Astrocyte of the cerebellum (primary cell): ENCODE results near the gene CNIH1.

Experiments used
- DNase-seq: peaks from one replicate; pipeline ENCODE4 v3.0.0-alpha.2; 2011; ENCODE audit warnings: low read depth
- H3K4me3 ChIP-seq: 2 replicates; pipeline ENCODE4 v1.5.1; 2011; ENCODE audit warnings: mild to moderate bottlenecking, low read depth, low read length, moderate library complexity
- in situ Hi-C: cut with HindIII; loops from 2 replicates; pipeline ENCODE4 v1.10.0; 2017; ENCODE audit warnings: low sequenced_read_pairs
- TF ChIP-seq, protein P1 (sequence below): IDR thresholded peaks from 2 replicates; pipeline ENCODE4 v1.5.1; 2012; ENCODE audit warnings: low read length, low read depth, moderate library complexity, mild to moderate bottlenecking; ENCODE audit errors: missing control alignments

CNIH1 gene

DNA sequence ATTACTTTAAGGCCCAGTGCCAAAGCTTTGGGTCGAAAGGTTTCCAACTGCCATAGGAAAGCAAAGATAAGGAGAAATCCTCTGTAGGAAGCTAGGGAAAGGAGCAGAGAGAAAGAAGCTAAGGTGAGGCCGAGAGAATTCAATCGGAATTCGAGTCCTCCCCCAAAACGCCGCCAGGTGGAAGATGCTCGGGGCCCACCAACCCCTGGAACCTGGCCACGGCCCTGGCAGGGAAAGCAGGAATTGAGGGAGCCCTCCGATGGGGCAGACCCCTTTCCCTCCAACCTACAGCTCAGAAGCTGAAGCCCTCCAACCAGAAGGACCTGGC, 47.1 kb upstream of the CNIH1 start:
- in situ Hi-C loops, result no loop called here
- peak overlapping the region; percentile 83 for H3K4me3 ChIP-seq
- DNase-seq, result no peak
- TF ChIP-seq, protein P1, sequence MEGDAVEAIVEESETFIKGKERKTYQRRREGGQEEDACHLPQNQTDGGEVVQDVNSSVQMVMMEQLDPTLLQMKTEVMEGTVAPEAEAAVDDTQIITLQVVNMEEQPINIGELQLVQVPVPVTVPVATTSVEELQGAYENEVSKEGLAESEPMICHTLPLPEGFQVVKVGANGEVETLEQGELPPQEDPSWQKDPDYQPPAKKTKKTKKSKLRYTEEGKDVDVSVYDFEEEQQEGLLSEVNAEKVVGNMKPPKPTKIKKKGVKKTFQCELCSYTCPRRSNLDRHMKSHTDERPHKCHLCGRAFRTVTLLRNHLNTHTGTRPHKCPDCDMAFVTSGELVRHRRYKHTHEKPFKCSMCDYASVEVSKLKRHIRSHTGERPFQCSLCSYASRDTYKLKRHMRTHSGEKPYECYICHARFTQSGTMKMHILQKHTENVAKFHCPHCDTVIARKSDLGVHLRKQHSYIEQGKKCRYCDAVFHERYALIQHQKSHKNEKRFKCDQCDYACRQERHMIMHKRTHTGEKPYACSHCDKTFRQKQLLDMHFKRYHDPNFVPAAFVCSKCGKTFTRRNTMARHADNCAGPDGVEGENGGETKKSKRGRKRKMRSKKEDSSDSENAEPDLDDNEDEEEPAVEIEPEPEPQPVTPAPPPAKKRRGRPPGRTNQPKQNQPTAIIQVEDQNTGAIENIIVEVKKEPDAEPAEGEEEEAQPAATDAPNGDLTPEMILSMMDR, result peak; percentile 11

DNA sequence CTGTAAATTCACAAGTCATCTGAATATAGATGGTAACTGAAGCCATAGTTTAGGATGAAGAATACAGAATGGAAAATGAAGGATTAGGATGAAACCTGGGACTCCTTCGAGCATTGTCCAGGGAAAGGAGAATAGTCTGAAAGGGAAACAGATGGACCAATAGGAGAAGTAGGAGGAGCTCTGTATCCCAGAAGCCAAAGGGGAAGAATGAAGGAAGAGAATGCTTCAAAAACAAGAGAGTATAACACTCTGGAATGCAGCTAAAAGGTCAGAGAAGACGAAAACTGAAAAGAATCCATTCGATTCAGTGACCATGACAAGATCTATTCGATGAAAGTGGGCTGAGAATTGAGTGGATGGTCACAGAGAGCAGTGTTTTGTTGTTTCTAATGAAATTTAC, 46.6 kb upstream of the CNIH1 start:
- H3K4me3 ChIP-seq, result peak overlapping the region; percentile 83
- in situ Hi-C loops, result no loop called here
- DNase-seq, result no peak
- TF ChIP-seq, protein P1, result no peak

DNA sequence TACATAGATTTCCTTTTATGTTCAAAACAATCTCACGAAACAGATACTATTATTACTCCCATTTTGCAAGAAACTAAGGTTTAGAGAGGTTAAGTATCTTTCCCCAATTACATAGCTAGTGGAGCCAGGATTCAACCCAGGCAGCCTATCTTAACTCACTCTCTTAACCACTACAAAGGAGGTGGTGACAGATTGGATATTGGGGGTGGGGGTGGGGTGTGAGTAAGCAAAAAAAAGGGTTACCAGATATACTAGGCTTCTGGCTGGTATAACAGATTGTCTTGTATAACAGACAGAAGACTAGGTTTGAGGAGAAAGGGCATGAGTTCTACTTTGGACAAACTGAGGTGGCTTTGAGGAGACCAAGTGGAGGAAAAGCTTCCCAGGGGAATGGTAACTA, 45.5 kb upstream of the CNIH1 start:
- no peak for DNase-seq
- H3K4me3 ChIP-seq, result no peak overlapping the region
- in situ Hi-C loops, result no loop called here
- TF ChIP-seq, protein P1, result no peak

DNA sequence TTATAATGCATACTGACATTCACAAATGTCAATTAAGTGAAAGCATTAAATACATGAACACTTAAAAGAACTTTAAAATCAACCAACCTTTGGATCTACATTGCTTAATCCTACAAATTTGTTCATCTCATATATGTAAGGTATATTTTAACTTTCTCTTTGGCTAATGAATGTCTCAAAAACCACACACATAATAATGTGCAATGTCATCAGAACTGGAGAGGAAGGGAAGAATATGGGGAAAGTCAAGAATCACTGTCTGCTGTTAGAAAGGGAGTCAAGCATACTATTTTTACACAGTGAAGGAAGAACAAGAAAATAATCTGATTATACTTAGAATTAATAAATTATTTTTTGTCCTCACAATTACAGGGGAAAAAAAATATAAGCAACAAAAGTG, 42.7 kb upstream of the CNIH1 start:
- DNase-seq, result no peak
- in situ Hi-C loops, result no loop called here
- no peak overlapping the region for H3K4me3 ChIP-seq
- TF ChIP-seq, protein P1, result no peak

DNA sequence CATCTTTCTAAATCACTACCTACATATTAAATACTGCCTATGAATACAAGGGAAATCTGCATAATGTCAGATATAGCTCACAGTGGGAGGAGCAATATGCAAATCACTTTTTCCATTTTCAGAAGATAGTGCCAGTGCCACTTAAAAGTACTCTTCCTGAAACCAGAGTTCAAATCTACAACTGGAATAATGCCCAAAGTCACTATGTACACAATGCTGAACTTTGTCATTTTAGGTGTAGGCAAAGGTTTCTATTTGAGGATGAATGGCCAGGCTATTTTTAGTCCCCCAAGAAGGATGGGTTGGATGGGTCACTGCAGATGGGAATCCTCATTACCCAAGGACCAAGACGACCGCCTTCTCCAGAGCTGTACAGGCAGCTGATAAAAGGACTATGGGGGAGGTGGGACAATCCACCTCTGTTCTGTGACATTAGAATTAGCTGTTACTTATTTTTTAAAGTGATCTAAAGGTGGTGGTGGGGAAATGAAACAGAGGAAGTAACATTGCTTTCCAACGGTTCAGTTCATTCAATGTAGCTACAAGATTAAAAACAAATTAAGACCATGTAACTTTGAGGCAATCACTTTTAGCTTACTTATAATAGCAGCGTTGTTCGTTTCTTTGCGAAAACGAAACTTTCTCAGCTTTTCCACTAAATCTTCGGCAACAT, 42.0 kb upstream of the CNIH1 start:
- no peak overlapping the region for H3K4me3 ChIP-seq
- in situ Hi-C loops, result no loop called here
- TF ChIP-seq, protein P1, result no peak
- DNase-seq, result no peak

DNA sequence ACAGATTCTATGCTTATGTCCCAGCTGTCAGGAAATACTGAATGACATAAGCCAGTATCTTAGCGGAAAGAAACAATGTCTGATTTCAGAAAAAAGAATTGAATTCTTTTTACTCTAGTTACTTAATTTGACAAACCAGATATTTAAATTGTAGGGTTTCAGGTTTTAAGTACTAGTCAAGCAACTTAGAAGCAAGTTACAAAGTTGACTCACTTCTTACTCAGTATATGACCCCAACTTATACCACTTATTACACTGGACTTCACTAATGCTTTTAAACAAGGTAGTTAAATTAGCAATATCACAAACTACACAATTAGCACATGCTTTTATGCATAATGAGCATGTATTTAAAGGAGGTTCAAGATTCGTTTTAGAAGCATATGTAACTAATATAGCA, 40.5 kb upstream of the CNIH1 start:
- in situ Hi-C loops, result no loop called here
- no peak overlapping the region for H3K4me3 ChIP-seq
- TF ChIP-seq, protein P1, result no peak
- no peak for DNase-seq
